ENCODE measurements around the gene KCNG4. TPM values are rescaled to one million over a fixed set of nuclear protein-coding genes. Genes with fewer than 3 reads are reported as not detected.
A peak's percentile ranks its signal among the peaks of the same experiment; 100 is the strongest.

Gene KCNG4
- total and polyA plus RNA-seq, 12 donors = not detected

DNA sequence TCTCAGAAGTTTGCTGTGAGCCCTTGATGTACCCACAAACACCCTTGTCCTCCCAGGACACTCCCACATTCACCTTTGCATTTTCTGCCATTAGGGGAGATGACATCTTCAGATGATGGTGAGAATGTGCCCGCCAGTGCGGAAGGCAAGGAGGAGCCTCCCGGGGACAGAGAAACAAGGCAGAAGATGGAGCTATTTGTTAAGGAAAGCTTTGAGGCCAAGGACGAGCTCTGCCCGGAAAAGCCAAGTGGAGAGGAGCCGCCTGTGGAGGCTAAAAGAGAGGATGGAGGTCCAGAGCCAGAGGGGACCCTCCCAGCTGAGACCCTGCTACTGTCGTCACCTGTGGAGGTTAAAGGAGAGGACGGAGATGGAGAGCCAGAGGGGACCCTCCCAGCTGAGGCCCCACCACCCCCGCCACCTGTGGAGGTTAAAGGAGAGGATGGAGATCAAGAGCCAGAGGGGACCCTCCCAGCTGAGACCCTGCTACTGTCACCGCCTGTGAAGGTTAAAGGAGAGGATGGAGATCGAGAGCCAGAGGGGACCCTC lies 70.0 kb downstream of the KCNG4 start:
- Histone ChIP-seq H3K4me1 (peaks cover 0 to 2% (median 0%) of the 10 kb centered on the region in 9 donors), H3K36me3 (no peaks in the 10 kb centered on the region), H3K9me3 (no peaks in the 10 kb centered on the region), H3K4me3 (no peak overlapping the region), H3K27ac (no peak overlapping the region), H3K27me3 (peaks cover 0 to 30% (median 7%) of the 10 kb centered on the region in 7 donors)
- intact Hi-C loops (cut with DNase I) = loop anchor here in 2 of 10 donors (10.0 kb wide), 2 partner anchors 85 to 205 kb away; partner anchors contain the start of gene NECAB2 (in 2 of the 2)
- DNase-seq (no peak), ATAC-seq (peak in 1 of 8 donors; percentile 25)
- WGBS, 2 donors = 73 to 79% methylated on average over 11 of the region's 11 CpGs
- TF ChIP-seq, protein P1, sequence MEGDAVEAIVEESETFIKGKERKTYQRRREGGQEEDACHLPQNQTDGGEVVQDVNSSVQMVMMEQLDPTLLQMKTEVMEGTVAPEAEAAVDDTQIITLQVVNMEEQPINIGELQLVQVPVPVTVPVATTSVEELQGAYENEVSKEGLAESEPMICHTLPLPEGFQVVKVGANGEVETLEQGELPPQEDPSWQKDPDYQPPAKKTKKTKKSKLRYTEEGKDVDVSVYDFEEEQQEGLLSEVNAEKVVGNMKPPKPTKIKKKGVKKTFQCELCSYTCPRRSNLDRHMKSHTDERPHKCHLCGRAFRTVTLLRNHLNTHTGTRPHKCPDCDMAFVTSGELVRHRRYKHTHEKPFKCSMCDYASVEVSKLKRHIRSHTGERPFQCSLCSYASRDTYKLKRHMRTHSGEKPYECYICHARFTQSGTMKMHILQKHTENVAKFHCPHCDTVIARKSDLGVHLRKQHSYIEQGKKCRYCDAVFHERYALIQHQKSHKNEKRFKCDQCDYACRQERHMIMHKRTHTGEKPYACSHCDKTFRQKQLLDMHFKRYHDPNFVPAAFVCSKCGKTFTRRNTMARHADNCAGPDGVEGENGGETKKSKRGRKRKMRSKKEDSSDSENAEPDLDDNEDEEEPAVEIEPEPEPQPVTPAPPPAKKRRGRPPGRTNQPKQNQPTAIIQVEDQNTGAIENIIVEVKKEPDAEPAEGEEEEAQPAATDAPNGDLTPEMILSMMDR (IDR thresholded peaks at IDR 0.05) = no peak

Other genes with a start within 250 kb of the KCNG4 start
- gene SLC38A8, start 197.2 kb downstream of the KCNG4 start, total RNA-seq = 1 to 10 TPM in 2 of 10 donors, under 1 TPM in 1, not detected in 7; 0.45 to 5.1 (median 1.2) TPM
- gene SLC38A8, start 197.2 kb downstream of the KCNG4 start, polyA plus RNA-seq = 10 to 100 TPM in 1 of 2 donors, not detected in 1; 30.8 TPM
- gene MBTPS1, start 123.1 kb downstream of the KCNG4 start, total RNA-seq = 100 to 1,000 TPM in 1 of 10 donors, 10 to 100 TPM in 9; 55.9 to 122 (median 73.5) TPM
- gene MBTPS1, start 123.1 kb downstream of the KCNG4 start, polyA plus RNA-seq = 10 to 100 TPM; 41.4 to 45.1 TPM
- 10 to 100 TPM; 19.4 to 38.5 (median 25.3) TPM for gene HSDL1, start 94.8 kb downstream of the KCNG4 start, total RNA-seq
- 10 to 100 TPM in 1 of 2 donors, 1 to 10 TPM in 1; 9.9 to 13.7 TPM for gene HSDL1, start 94.8 kb downstream of the KCNG4 start, polyA plus RNA-seq
- gene DNAAF1, start 94.7 kb downstream of the KCNG4 start, total RNA-seq = under 1 TPM in 3 of 10 donors, not detected in 7; 0.23 to 0.54 (median 0.28) TPM
- 1 to 10 TPM in 1 of 2 donors, under 1 TPM in 1; 0.33 to 2.6 TPM for gene DNAAF1, start 94.7 kb downstream of the KCNG4 start, polyA plus RNA-seq
- gene TAF1C, start 53.0 kb downstream of the KCNG4 start, total RNA-seq = 10 to 100 TPM; 14.2 to 34.0 (median 20.9) TPM
- 10 to 100 TPM; 24.7 to 76.7 TPM for gene TAF1C, start 53.0 kb downstream of the KCNG4 start, polyA plus RNA-seq
- 1 to 10 TPM in 3 of 10 donors, under 1 TPM in 3, not detected in 4; 0.52 to 2.2 (median 0.85) TPM for gene ADAD2, start 48.9 kb downstream of the KCNG4 start, total RNA-seq
- gene ADAD2, start 48.9 kb downstream of the KCNG4 start, polyA plus RNA-seq = 1 to 10 TPM in 1 of 2 donors, under 1 TPM in 1; 0.36 to 5.9 TPM
- gene WFDC1, start 54.9 kb upstream of the KCNG4 start, total RNA-seq = 1 to 10 TPM in 5 of 10 donors, under 1 TPM in 5; 0.55 to 2.1 (median 0.98) TPM
- 1 to 10 TPM; 2.6 to 5.7 TPM for gene WFDC1, start 54.9 kb upstream of the KCNG4 start, polyA plus RNA-seq
- gene ATP2C2, start 128.5 kb upstream of the KCNG4 start, total RNA-seq = not detected
- under 1 TPM in 1 of 2 donors, not detected in 1; 0.01 TPM for gene ATP2C2, start 128.5 kb upstream of the KCNG4 start, polyA plus RNA-seq